OCI-LY7 (cell line): ENCODE results near the gene FOSB.

Source experiments
- EZH2phosphoT487 ChIP-seq: fragments of 200-600 bp; sonication (generic); IDR thresholded peaks from 2 replicates; pipeline ENCODE4 v1.6.1; 2018; ENCODE audit warnings: low read depth, borderline replicate concordance, mild to moderate bottlenecking, mixed run types, antibody characterized with exemption, low read length, moderate library complexity, mixed read lengths
- TF ChIP-seq, protein P1 (sequence below): fragments of 200-600 bp; sonication (generic); conservative IDR thresholded peaks from 2 replicates; pipeline ENCODE4 v1.5.1; 2014; ENCODE audit warnings: mild to moderate bottlenecking, antibody characterized with exemption, low read length, moderate library complexity, mixed read lengths

DNA sequence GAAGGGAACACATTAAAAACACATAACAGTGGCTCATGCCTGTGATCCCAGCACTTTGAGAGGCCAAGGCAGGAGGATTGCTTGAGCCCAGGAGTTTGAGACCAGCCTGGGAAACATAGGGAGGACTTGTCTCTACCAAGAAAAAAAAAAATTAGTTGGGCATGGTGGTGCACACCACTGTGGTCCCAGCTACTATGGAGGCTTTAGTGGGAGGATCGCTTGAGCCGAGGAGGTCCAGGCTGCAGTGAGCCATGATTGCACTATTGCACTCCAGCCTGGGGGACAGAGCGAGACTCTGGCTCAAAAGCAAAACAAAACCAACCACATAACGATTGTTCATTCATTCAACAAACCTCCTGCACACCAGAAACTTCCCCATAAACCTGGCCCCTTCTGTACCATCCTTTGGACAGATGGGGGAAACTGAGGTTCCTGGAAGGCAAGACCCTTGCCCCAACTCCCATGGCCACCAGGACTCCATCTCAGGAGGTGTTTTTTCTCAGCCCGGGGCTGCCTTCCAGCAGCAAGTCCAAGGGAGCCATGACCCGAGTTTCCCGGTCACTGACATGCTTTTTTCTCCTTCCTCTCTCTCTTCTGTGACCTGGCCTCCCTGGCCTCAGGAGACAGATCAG, 4.3 kb downstream of the FOSB start:
- TF ChIP-seq, protein P1, sequence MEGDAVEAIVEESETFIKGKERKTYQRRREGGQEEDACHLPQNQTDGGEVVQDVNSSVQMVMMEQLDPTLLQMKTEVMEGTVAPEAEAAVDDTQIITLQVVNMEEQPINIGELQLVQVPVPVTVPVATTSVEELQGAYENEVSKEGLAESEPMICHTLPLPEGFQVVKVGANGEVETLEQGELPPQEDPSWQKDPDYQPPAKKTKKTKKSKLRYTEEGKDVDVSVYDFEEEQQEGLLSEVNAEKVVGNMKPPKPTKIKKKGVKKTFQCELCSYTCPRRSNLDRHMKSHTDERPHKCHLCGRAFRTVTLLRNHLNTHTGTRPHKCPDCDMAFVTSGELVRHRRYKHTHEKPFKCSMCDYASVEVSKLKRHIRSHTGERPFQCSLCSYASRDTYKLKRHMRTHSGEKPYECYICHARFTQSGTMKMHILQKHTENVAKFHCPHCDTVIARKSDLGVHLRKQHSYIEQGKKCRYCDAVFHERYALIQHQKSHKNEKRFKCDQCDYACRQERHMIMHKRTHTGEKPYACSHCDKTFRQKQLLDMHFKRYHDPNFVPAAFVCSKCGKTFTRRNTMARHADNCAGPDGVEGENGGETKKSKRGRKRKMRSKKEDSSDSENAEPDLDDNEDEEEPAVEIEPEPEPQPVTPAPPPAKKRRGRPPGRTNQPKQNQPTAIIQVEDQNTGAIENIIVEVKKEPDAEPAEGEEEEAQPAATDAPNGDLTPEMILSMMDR = no peak
- no peak for TF ChIP-seq EZH2phosphoT487
